Upper lobe of right lung (tissue), 1 donor: ENCODE data around the gene SYNRG. TPM values are rescaled to one million over a fixed set of nuclear protein-coding genes. Genes with fewer than 3 reads are reported as not detected.

Source experiments
- ATAC-seq: fragments of 200-7000 bp; cut with Tn5 transposase; one replicate; pipeline ENCODE4 v1.9.1; 2020; ENCODE audit warnings: mild to moderate bottlenecking, moderate library complexity
- DNase-seq: peaks from one replicate; pipeline ENCODE4 v3.0.0-alpha.2; 2020
- H3K27ac ChIP-seq: fragments of 200-600 bp; one replicate; pipeline ENCODE4 v1.8.0; 2022
- H3K27me3 ChIP-seq: fragments of 200-600 bp; one replicate; pipeline ENCODE4 v1.8.0; 2022; ENCODE audit warnings: mild to moderate bottlenecking
- H3K36me3 ChIP-seq: fragments of 200-600 bp; one replicate; pipeline ENCODE4 v1.8.0; 2022
- H3K4me1 ChIP-seq: fragments of 200-600 bp; one replicate; pipeline ENCODE4 v1.8.0; 2022
- H3K4me3 ChIP-seq: fragments of 200-600 bp; one replicate; pipeline ENCODE4 v1.8.0; 2022; ENCODE audit warnings: mild to moderate bottlenecking
- H3K9me3 ChIP-seq: fragments of 200-600 bp; one replicate; pipeline ENCODE4 v1.8.0; 2022
- intact Hi-C: fragments of 100-400 bp; cut with DNase I; formaldehyde crosslinking; loops from one replicate; pipeline ENCODE4 v1.11.0; 2022
- total RNA-seq: library from RNA; stranded (reverse); fragmentation: NEBNext Ultra II Directional; extraction: Animal tissue kit (Norgen Biotek cat#: 25700); gene quantifications from one replicate; pipeline ENCODE4 v1.2.1, GENCODE V29; 2021
- TF ChIP-seq, protein P1 (sequence below): fragments of 200-600 bp; IDR thresholded peaks from one replicate; pipeline ENCODE4 v1.8.0; 2022; ENCODE audit warnings: antibody characterized with exemption
- donor health status: DM: no; HTN: yes; CAD: no; lungs with severe emphysema.

The SYNRG gene
- total RNA-seq, 1 donor from 2014 or later = 50.0 TPM

DNA sequence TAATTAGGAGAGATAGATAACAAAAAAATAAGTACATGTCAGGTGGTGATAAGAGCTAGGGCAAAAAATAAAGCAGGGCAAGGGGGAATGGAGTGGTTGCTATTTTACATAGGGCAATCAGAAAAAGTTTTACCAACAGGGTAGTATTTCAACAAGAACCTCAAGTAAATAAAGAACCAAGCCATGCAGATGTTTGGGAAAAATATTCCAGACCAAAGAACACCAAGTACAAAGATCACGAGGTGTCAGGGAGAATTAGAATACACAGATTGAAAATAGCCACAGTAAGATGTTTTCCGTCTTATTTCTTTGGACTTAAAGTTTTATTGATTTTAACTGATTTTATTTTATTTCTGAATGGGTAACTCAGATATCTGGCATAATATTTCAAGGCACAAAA, 11.1 kb downstream of the SYNRG start:
- Histone ChIP-seq H3K36me3 (peaks cover 72% of the 10 kb centered on the region), H3K27me3 (no peaks in the 10 kb centered on the region), H3K9me3 (no peaks in the 10 kb centered on the region), H3K4me1 (peaks cover 4% of the 10 kb centered on the region), H3K27ac (no peak overlapping the region), H3K4me3 (no peak overlapping the region)
- intact Hi-C loops = no loop called here
- TF ChIP-seq, protein P1, sequence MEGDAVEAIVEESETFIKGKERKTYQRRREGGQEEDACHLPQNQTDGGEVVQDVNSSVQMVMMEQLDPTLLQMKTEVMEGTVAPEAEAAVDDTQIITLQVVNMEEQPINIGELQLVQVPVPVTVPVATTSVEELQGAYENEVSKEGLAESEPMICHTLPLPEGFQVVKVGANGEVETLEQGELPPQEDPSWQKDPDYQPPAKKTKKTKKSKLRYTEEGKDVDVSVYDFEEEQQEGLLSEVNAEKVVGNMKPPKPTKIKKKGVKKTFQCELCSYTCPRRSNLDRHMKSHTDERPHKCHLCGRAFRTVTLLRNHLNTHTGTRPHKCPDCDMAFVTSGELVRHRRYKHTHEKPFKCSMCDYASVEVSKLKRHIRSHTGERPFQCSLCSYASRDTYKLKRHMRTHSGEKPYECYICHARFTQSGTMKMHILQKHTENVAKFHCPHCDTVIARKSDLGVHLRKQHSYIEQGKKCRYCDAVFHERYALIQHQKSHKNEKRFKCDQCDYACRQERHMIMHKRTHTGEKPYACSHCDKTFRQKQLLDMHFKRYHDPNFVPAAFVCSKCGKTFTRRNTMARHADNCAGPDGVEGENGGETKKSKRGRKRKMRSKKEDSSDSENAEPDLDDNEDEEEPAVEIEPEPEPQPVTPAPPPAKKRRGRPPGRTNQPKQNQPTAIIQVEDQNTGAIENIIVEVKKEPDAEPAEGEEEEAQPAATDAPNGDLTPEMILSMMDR = no peak
- DNase-seq = no peak
- no peak for ATAC-seq

DNA sequence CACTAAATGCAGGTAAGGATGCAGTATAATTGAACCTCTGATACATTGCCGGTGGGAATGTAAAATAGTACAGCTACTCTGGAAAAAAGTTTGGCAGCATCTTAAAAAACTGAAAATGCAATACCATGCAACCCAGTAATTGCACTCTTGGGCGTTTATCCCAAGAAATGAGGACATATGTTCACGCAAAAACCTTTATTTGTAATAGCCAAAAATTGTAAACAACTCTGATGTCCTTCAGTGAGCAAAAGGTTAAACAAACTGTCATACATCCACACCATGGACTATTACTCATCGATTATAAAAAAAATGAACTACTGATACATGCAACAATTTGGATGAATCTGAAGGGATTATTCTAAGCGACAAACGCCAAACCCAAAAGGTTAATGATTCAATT, 16.9 kb downstream of the SYNRG start:
- Histone ChIP-seq H3K4me1 (no peaks in the 10 kb centered on the region), H3K27ac (no peak overlapping the region), H3K4me3 (no peak overlapping the region), H3K9me3 (no peaks in the 10 kb centered on the region), H3K27me3 (no peaks in the 10 kb centered on the region), H3K36me3 (peaks cover 71% of the 10 kb centered on the region)
- intact Hi-C loops = no loop called here
- TF ChIP-seq, protein P1 = no peak
- DNase-seq = no peak
- ATAC-seq = no peak

DNA sequence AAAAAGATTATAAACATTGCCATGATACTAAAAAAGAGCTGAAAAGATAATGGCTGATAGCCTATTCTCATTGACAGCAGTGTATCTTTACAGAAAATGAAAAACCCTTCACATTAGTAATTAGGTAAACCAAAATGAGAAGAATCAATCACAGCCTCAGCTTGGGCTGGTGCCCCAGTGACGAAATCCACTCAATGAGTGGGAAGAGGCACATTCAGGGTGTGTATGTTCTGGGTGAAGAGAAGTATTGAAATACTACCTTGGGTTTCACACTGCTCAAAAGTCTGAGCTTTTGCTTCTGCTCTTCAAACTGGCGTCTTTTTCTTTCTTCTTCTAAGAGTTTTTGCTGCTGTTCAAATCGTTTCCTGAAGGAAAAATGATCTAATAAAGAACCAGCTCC, 24.2 kb downstream of the SYNRG start:
- H3K9me3 ChIP-seq = no peaks in the 10 kb centered on the region
- no peak overlapping the region for H3K4me3 ChIP-seq
- H3K27me3 ChIP-seq = no peaks in the 10 kb centered on the region
- no peak for DNase-seq
- intact Hi-C loops = no loop called here
- ATAC-seq = no peak
- TF ChIP-seq, protein P1 = no peak
- H3K27ac ChIP-seq = no peak overlapping the region
- H3K36me3 ChIP-seq = peaks cover 77% of the 10 kb centered on the region
- no peaks in the 10 kb centered on the region for H3K4me1 ChIP-seq

DNA sequence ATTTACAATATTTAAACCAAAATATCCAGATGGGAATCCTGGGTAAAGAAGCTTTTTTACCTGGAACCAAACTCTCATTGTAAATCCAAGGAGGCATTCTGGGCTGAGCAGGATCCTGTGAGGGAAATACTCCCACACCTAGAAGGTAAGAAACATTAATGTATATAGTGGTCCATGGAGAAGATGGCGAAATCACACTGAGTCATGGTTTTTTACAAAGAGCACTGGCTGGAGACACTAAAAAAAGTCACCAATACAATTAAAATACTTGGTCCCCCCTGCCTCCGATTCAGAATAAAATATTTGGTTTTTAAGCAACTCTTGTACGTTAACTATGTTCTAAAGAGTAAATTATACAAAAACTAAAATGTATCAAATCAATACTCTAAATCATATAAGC, 32.9 kb downstream of the SYNRG start:
- Histone ChIP-seq H3K4me3 (no peak overlapping the region), H3K27me3 (no peaks in the 10 kb centered on the region), H3K27ac (no peak overlapping the region), H3K9me3 (no peaks in the 10 kb centered on the region), H3K36me3 (peaks cover 76% of the 10 kb centered on the region), H3K4me1 (no peaks in the 10 kb centered on the region)
- DNase-seq (no peak), ATAC-seq (no peak)
- TF ChIP-seq, protein P1 = no peak
- intact Hi-C loops = no loop called here

DNA sequence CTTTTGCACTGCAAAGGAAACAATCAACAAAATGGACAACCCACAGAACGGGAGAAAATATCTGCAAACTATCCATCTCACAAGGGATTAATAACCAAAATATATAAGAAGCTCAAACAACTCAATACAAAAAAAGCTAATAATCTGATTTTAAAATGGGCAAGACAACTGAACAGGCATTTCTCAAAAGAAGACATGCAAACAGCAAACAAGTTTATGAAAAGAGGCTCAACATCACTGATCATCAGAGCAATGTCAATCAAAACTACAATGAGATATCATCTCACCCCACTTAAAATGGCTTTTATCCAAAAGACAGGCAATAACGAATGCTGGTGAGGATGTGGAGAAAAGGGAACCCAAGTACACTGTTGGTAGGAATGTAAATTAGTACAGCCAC, 34.8 kb downstream of the SYNRG start:
- TF ChIP-seq, protein P1 = no peak
- intact Hi-C loops = no loop called here

DNA sequence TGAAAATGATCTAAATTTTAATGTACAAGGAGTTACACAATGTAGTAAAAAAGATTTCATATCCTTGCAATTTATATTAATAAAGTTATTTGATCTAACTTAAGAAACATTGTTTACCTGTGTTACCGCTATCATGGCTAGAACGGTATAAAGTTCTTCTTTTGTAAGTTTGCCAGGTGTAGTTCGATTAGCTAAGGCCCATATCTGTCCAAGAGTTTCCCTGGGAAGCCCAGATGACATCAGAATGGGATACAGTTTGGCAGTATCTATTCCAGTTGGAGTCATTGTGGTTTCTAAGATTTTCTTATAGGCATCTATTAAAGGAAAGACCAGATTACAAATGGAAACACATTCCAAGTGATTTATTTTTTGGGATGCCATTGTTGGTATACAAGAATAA, 37.5 kb downstream of the SYNRG start:
- Histone ChIP-seq H3K27ac (no peak overlapping the region), H3K27me3 (no peaks in the 10 kb centered on the region), H3K4me1 (no peaks in the 10 kb centered on the region), H3K4me3 (no peak overlapping the region), H3K36me3 (peaks cover 86% of the 10 kb centered on the region), H3K9me3 (no peaks in the 10 kb centered on the region)
- ATAC-seq (no peak), DNase-seq (no peak)
- intact Hi-C loops = no loop called here
- TF ChIP-seq, protein P1 = no peak

More for the DNA sequence above, 34.8 kb downstream of the SYNRG start:
- no peaks in the 10 kb centered on the region for H3K4me1 ChIP-seq
- no peak for ATAC-seq
- H3K27ac ChIP-seq = no peak overlapping the region
- H3K9me3 ChIP-seq = no peaks in the 10 kb centered on the region
- no peak for DNase-seq
- no peak overlapping the region for H3K4me3 ChIP-seq
- H3K27me3 ChIP-seq = no peaks in the 10 kb centered on the region
- peaks cover 83% of the 10 kb centered on the region for H3K36me3 ChIP-seq
